ENCODE results near the gene GALNT16.

The GALNT16 gene

DNA sequence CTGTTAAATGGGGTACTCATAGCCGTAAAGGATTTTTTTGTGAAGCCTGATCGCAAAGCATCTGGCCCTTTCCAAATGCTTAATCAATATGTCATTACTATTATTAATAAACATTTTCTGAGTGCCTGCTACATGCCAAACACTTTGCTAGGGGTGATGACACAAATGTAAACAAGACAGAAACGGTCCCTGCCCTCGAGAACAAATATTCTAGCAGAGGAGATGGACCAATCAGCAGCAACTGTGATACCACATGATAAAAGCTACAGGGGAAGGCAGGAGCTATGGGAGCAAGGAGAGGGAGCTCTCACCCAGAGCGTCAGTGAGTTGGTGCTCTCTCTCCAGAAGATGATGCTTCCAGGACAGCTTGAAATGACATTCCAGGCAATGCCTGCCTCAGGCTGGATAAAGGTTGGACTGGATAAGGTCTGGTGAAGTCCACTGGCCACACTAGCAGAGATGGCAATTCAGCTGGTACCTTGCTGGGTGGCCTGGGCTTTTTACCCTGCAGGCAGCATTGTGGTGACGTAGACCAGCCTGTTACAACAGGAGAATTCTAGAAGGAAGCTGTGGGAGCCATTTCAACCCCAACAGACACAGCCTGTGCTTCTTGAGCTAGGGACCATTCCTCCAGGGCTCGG is 97.1 kb downstream of the GALNT16 start:
- TF ChIP-seq EGR1 (IDR thresholded peaks at IDR 0.05) (no peak), TCF12 (IDR thresholded peaks at IDR 0.05; ENCODE audit: low read depth) (no peak), ZBTB7A (IDR thresholded peaks at IDR 0.05; ENCODE audit: low read depth) (no peak), TEAD4 (IDR thresholded peaks at IDR 0.05) (no peak), YY1 (IDR thresholded peaks at IDR 0.05; ENCODE audit: low read depth) (no peak), NFIC (IDR thresholded peaks at IDR 0.05) (no peak), CREB1 (IDR thresholded peaks at IDR 0.05; ENCODE audit: low read depth) (no peak), FOXM1 (IDR thresholded peaks at IDR 0.05; ENCODE audit: borderline replicate concordance, low read depth) (no peak), TAF1 (IDR thresholded peaks at IDR 0.05; ENCODE audit: low read depth) (no peak), EP300 (IDR thresholded peaks at IDR 0.05; ENCODE audit: borderline replicate concordance) (no peak), CEBPB (IDR thresholded peaks at IDR 0.05) (no peak), RAD21 (IDR thresholded peaks at IDR 0.05; ENCODE audit: low read depth) (no peak)
- TF ChIP-seq, protein P1, sequence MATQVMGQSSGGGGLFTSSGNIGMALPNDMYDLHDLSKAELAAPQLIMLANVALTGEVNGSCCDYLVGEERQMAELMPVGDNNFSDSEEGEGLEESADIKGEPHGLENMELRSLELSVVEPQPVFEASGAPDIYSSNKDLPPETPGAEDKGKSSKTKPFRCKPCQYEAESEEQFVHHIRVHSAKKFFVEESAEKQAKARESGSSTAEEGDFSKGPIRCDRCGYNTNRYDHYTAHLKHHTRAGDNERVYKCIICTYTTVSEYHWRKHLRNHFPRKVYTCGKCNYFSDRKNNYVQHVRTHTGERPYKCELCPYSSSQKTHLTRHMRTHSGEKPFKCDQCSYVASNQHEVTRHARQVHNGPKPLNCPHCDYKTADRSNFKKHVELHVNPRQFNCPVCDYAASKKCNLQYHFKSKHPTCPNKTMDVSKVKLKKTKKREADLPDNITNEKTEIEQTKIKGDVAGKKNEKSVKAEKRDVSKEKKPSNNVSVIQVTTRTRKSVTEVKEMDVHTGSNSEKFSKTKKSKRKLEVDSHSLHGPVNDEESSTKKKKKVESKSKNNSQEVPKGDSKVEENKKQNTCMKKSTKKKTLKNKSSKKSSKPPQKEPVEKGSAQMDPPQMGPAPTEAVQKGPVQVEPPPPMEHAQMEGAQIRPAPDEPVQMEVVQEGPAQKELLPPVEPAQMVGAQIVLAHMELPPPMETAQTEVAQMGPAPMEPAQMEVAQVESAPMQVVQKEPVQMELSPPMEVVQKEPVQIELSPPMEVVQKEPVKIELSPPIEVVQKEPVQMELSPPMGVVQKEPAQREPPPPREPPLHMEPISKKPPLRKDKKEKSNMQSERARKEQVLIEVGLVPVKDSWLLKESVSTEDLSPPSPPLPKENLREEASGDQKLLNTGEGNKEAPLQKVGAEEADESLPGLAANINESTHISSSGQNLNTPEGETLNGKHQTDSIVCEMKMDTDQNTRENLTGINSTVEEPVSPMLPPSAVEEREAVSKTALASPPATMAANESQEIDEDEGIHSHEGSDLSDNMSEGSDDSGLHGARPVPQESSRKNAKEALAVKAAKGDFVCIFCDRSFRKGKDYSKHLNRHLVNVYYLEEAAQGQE (IDR thresholded peaks at IDR 0.05; ENCODE audit: low read depth), result no peak
- TF ChIP-seq, protein P2, sequence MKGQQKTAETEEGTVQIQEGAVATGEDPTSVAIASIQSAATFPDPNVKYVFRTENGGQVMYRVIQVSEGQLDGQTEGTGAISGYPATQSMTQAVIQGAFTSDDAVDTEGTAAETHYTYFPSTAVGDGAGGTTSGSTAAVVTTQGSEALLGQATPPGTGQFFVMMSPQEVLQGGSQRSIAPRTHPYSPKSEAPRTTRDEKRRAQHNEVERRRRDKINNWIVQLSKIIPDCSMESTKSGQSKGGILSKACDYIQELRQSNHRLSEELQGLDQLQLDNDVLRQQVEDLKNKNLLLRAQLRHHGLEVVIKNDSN (IDR thresholded peaks at IDR 0.05), result no peak
- TF ChIP-seq, protein P3, sequence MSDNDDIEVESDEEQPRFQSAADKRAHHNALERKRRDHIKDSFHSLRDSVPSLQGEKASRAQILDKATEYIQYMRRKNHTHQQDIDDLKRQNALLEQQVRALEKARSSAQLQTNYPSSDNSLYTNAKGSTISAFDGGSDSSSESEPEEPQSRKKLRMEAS (IDR thresholded peaks at IDR 0.05), result no peak

DNA sequence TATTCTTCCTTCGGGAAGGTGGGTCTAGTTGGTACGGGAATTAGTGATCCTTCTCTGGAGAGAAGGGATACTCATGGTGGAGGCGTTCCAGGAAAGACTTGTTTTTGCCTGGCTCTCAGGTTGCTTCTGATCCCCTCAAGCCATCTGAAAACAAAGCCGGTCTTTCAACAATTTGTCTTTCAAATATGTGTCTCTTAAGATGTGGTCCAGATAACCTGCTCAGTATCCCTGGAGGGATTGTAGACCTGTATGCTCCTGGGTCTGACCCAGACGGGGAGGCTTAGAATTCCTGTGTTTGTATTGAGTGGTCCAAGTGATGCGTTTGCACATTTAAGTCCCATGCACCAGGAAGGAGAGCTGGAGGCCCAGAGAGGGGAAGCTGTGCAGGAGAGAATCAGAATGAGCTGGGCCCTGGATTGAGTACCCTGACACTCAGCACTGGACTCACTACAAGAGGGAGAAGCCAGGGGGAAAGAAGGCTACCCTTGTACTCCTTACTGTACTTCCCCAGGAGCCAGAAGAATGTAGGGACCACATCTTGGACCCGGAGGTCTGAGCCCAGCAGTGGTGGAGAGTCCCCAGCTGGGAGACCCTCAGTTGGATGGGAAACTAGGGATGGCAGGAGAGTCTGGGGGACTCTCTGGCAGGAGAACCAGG is 97.7 kb downstream of the GALNT16 start:
- TF ChIP-seq ZBTB7A (IDR thresholded peaks at IDR 0.05; ENCODE audit: low read depth) (no peak), CREB1 (IDR thresholded peaks at IDR 0.05; ENCODE audit: low read depth) (no peak), YY1 (IDR thresholded peaks at IDR 0.05; ENCODE audit: low read depth) (no peak), EP300 (IDR thresholded peaks at IDR 0.05; ENCODE audit: borderline replicate concordance) (no peak), EGR1 (IDR thresholded peaks at IDR 0.05) (no peak), CEBPB (IDR thresholded peaks at IDR 0.05) (no peak)

DNA sequence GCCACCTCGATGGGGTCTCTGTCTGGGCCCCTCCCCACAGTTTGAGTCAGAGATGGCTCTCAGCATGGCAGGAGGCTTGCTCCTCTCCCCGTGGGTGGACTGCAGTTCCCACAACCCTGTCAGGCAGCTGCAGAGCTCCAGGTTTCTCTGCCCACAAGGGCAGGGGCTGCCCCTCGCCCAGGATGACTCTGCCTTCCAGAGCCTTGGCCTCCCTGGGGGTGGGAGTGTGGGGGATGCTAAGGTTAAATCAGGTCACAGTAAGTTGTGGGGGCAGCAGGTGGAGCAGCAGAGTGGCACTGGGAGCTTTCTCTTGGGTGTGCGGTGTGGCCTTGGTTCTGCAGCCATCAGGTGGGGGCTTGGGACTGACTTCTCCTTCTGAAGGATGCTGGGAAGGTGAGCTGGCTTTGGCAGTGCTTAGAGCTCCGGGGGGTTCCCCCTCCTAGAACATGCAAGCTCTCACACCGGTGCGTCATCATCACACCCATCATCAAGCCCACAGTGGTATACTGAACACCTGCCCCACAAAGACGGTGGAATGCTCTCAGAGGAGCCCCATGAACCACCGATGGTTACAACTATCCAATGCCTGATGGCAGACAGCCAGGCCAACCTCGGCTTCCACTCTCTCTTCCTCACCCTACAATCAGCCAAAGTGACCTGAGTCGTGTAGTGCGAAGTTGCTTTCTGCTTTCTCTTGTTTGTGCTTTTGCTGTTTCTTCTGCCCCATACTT is 98.4 kb downstream of the GALNT16 start:
- TF ChIP-seq TAF1 (IDR thresholded peaks at IDR 0.05; ENCODE audit: low read depth), result no peak
- no peak for TF ChIP-seq FOXM1 (IDR thresholded peaks at IDR 0.05; ENCODE audit: borderline replicate concordance, low read depth)
- TF ChIP-seq, protein P3 (IDR thresholded peaks at IDR 0.05), result no peak
- no peak for TF ChIP-seq TCF12 (IDR thresholded peaks at IDR 0.05; ENCODE audit: low read depth)
- no peak for TF ChIP-seq CREB1 (IDR thresholded peaks at IDR 0.05; ENCODE audit: low read depth)
- TF ChIP-seq YY1 (IDR thresholded peaks at IDR 0.05; ENCODE audit: low read depth), result no peak
- no peak for TF ChIP-seq ZBTB7A (IDR thresholded peaks at IDR 0.05; ENCODE audit: low read depth)
- TF ChIP-seq RAD21 (IDR thresholded peaks at IDR 0.05; ENCODE audit: low read depth), result no peak
- TF ChIP-seq, protein P1 (IDR thresholded peaks at IDR 0.05; ENCODE audit: low read depth), result no peak
- TF ChIP-seq, protein P2 (IDR thresholded peaks at IDR 0.05), result no peak
- no peak for TF ChIP-seq CEBPB (IDR thresholded peaks at IDR 0.05)
- no peak for TF ChIP-seq EP300 (IDR thresholded peaks at IDR 0.05; ENCODE audit: borderline replicate concordance)

DNA sequence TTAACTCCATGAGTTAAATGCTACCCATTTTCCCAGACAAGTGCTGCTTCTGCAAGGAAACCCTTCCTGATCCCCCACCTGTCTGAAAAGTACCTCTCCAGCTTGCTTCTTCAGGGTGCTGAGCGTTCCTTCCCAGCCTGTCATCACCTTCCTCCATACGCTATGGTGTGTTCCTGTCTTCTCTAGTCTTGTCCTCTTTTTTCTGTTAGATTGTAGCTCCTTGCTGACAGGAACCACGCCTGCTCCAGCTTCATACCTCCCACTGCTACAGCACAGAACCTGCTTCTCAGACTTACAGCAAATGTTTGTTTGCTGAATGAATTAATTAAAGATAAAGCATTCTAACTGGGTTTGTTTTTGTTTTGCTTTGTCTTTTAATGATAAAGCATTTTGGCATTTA is 99.0 kb downstream of the GALNT16 start:
- TF ChIP-seq ZBTB7A (IDR thresholded peaks at IDR 0.05; ENCODE audit: low read depth) (no peak), TAF1 (IDR thresholded peaks at IDR 0.05; ENCODE audit: low read depth) (no peak), RAD21 (IDR thresholded peaks at IDR 0.05; ENCODE audit: low read depth) (no peak), TEAD4 (IDR thresholded peaks at IDR 0.05) (no peak), TCF12 (IDR thresholded peaks at IDR 0.05; ENCODE audit: low read depth) (no peak), YY1 (IDR thresholded peaks at IDR 0.05; ENCODE audit: low read depth) (no peak), CREB1 (IDR thresholded peaks at IDR 0.05; ENCODE audit: low read depth) (no peak), EGR1 (IDR thresholded peaks at IDR 0.05) (no peak), FOXM1 (IDR thresholded peaks at IDR 0.05; ENCODE audit: borderline replicate concordance, low read depth) (no peak)
- TF ChIP-seq, protein P2 (IDR thresholded peaks at IDR 0.05), result no peak
- TF ChIP-seq, protein P1 (IDR thresholded peaks at IDR 0.05; ENCODE audit: low read depth), result no peak

Data from Ishikawa (cell line).